Hepatocyte (in vitro differentiated cells): ENCODE data around the gene VOPP1. TPM values are rescaled to one million over a fixed set of nuclear protein-coding genes. Genes with fewer than 3 reads are reported as not detected.

Experiments used
- DNase-seq: peaks from one replicate; pipeline ENCODE4 v3.0.0-alpha.2; 2016; ENCODE audit warnings: low spot score
- H2AFZ ChIP-seq: fragments of 200-600 bp; sonication (generic); 2 replicates; pipeline ENCODE4 v1.6.0; 2016; ENCODE audit warnings: antibody characterized with exemption, mild to moderate bottlenecking
- H3K27ac ChIP-seq: fragments of 200-600 bp; sonication (generic); 2 replicates; pipeline ENCODE4 v1.5.1; 2016; ENCODE audit warnings: mild to moderate bottlenecking
- H3K27me3 ChIP-seq: fragments of 200-600 bp; sonication (generic); 2 replicates; pipeline ENCODE4 v1.6.1; 2016
- H3K36me3 ChIP-seq: fragments of 200-600 bp; sonication (generic); replicated peaks from 2 replicates; pipeline ENCODE4 v1.5.1; 2016; ENCODE audit warnings: low read depth; ENCODE audit not compliant: insufficient read depth
- H3K4me1 ChIP-seq: fragments of 200-600 bp; sonication (generic); 2 replicates; pipeline ENCODE4 v1.5.1; 2016; ENCODE audit warnings: mild to moderate bottlenecking, moderate library complexity; ENCODE audit not compliant: insufficient read depth
- H3K4me2 ChIP-seq: fragments of 200-600 bp; sonication (generic); 2 replicates; pipeline ENCODE4 v1.6.0; 2016
- H3K4me3 ChIP-seq: fragments of 200-600 bp; sonication (generic); 2 replicates; pipeline ENCODE4 v1.5.1; 2016; ENCODE audit warnings: mild to moderate bottlenecking
- H3K79me2 ChIP-seq: fragments of 200-600 bp; sonication (generic); 2 replicates; pipeline ENCODE4 v1.6.0; 2017; ENCODE audit warnings: mild to moderate bottlenecking
- H3K9me2 ChIP-seq: fragments of 200-600 bp; sonication (generic); replicated peaks from 2 replicates; pipeline ENCODE4 v1.6.0; 2017; ENCODE audit warnings: mild to moderate bottlenecking; ENCODE audit not compliant: insufficient read depth
- H3K9me3 ChIP-seq: fragments of 200-600 bp; sonication (generic); 2 replicates; pipeline ENCODE4 v1.5.1; 2016; ENCODE audit warnings: low read depth, mild to moderate bottlenecking
- H4K20me1 ChIP-seq: fragments of 200-600 bp; sonication (generic); 2 replicates; pipeline ENCODE4 v1.6.0; 2016; ENCODE audit warnings: mild to moderate bottlenecking; ENCODE audit not compliant: insufficient read depth, poor library complexity, severe bottlenecking
- EZH2 ChIP-seq: fragments of 200-600 bp; sonication (generic); IDR thresholded peaks from 2 replicates; pipeline ENCODE4 v1.6.1; 2016; ENCODE audit warnings: antibody characterized with exemption, mild to moderate bottlenecking, borderline replicate concordance
- EZH2phosphoT487 ChIP-seq: fragments of 200-600 bp; sonication (generic); IDR thresholded peaks from one replicate; pipeline ENCODE4 v1.6.1; 2018; ENCODE audit warnings: antibody characterized with exemption, mild to moderate bottlenecking, low read depth, moderate library complexity; ENCODE audit not compliant: unreplicated experiment, severe bottlenecking
- WGBS: methylation state at CpG from one replicate; pipeline ENCODE4 v1.1.6; 2016; ENCODE audit warnings: low lambda C conversion rate; ENCODE audit errors: missing lambda C conversion rate; 5-methylcytosine and 5-hydroxymethylcytosine counted together
- polyA plus RNA-seq: library from polyadenylated mRNA; unstranded; fragments of >200 nt; fragmentation: Nextera tagmentation; extraction: Ambion mirVana; gene quantifications from 2 replicates; pipeline ENCODE4 v1.2.1, GENCODE V29; 2016
- total RNA-seq: library from RNA; depleted of rRNA; stranded (reverse); fragments of >200 nt; gene quantifications from 2 replicates; pipeline ENCODE4 v1.2.3, GENCODE V29; 2014
- TF ChIP-seq, protein P1 (sequence below): fragments of 200-600 bp; sonication (generic); IDR thresholded peaks from 2 replicates; pipeline ENCODE4 v1.5.1; 2016; ENCODE audit warnings: antibody characterized with exemption, mild to moderate bottlenecking; ENCODE audit not compliant: poor library complexity

The VOPP1 gene
- total and polyA plus RNA-seq, 2 experiments from 2014 or later = 6.5 to 25.3 TPM

DNA sequence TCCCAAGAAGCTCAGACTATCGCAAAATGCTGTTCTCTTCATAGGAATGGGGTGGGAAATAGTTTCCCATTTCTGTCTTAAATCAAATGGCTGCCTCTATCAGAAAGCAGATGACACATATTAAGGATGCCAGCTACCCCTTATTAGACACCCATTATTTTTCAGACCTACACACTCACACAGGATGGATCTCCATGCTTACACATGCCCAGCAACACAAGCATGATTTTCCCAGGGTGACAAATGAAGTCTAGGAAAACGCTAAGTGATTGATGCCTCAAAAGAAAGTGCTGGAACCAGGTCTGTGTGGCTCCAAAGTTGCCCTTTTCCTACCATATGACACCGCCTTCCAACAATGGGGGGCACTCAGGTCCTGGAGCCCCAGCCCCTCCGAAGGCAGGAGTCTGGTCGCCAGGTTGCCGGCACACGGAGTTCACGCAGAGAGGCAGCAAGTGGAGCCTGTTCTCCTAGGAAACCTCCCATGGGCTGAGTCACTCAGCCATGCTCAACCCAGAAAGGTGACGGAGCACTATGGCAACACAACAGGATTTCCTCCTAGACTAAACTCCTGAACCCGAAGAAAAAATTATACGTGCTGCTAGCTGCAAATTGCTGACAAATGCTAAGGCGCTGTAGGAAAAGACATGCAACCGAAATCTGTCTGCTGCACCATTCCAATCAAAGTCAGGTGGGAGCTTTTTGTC lies 19.8 kb downstream of the VOPP1 start:
- H3K4me3 ChIP-seq = no peak overlapping the region
- H3K27me3 ChIP-seq = no peaks in the 10 kb centered on the region
- peaks cover 55% of the 10 kb centered on the region for H3K79me2 ChIP-seq
- no peaks in the 10 kb centered on the region for H4K20me1 ChIP-seq
- WGBS = 70% methylated on average over 13 of the region's 13 CpGs
- H2AFZ ChIP-seq = no peak overlapping the region
- H3K4me2 ChIP-seq = no peak overlapping the region
- TF ChIP-seq EZH2 (no peak), EZH2phosphoT487 (no peak)
- TF ChIP-seq, protein P1, sequence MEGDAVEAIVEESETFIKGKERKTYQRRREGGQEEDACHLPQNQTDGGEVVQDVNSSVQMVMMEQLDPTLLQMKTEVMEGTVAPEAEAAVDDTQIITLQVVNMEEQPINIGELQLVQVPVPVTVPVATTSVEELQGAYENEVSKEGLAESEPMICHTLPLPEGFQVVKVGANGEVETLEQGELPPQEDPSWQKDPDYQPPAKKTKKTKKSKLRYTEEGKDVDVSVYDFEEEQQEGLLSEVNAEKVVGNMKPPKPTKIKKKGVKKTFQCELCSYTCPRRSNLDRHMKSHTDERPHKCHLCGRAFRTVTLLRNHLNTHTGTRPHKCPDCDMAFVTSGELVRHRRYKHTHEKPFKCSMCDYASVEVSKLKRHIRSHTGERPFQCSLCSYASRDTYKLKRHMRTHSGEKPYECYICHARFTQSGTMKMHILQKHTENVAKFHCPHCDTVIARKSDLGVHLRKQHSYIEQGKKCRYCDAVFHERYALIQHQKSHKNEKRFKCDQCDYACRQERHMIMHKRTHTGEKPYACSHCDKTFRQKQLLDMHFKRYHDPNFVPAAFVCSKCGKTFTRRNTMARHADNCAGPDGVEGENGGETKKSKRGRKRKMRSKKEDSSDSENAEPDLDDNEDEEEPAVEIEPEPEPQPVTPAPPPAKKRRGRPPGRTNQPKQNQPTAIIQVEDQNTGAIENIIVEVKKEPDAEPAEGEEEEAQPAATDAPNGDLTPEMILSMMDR = no peak
- H3K27ac ChIP-seq = no peak overlapping the region
- peak; percentile 56 for DNase-seq
- H3K9me2 ChIP-seq = no peaks in the 10 kb centered on the region
- no peaks in the 10 kb centered on the region for H3K36me3 ChIP-seq
- H3K4me1 ChIP-seq = no peaks in the 10 kb centered on the region
- no peaks in the 10 kb centered on the region for H3K9me3 ChIP-seq

DNA sequence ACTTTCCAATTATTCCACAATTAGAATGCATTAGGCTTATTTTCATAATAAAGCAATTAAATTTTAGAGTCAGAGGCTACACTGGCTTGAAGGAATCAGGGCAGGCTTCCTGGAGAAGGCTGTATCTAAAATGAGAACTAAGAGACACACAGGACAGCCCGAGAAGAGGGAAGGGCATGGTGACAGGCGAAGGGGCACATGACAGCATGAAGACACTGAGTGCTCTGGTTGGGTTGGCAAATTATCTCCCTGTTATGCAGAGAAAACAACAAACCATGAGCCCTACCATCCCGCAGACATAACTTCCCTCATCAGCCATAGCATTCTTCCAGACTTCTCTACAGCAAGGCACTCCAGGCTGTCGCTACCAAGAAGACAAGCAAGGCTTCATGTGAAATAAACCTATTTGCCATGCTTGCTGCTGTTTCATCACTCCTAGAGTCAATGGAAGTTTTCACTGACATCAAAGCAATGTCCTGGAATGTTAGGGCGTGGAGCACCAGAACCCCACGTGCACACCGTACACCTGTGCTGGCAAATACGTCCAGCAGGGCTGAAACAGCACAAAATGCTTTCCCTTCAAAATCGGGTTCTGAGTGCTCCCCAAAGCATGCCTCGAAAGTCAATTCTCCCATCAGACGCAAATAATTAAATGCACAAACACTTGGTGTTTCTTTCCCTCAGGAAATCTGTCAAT lies 21.3 kb downstream of the VOPP1 start:
- Histone ChIP-seq H3K4me3 (no peak overlapping the region), H3K9me3 (no peaks in the 10 kb centered on the region), H3K79me2 (peaks cover 55% of the 10 kb centered on the region), H3K36me3 (no peaks in the 10 kb centered on the region), H3K27ac (no peak overlapping the region), H4K20me1 (no peaks in the 10 kb centered on the region), H3K4me2 (no peak overlapping the region), H3K27me3 (no peaks in the 10 kb centered on the region), H3K4me1 (no peaks in the 10 kb centered on the region), H3K9me2 (no peaks in the 10 kb centered on the region), H2AFZ (no peak overlapping the region)
- TF ChIP-seq EZH2phosphoT487 (no peak), EZH2 (no peak)
- TF ChIP-seq, protein P1 = no peak
- DNase-seq = peak; percentile 24
- 90% methylated on average over 11 of the region's 11 CpGs for WGBS

DNA sequence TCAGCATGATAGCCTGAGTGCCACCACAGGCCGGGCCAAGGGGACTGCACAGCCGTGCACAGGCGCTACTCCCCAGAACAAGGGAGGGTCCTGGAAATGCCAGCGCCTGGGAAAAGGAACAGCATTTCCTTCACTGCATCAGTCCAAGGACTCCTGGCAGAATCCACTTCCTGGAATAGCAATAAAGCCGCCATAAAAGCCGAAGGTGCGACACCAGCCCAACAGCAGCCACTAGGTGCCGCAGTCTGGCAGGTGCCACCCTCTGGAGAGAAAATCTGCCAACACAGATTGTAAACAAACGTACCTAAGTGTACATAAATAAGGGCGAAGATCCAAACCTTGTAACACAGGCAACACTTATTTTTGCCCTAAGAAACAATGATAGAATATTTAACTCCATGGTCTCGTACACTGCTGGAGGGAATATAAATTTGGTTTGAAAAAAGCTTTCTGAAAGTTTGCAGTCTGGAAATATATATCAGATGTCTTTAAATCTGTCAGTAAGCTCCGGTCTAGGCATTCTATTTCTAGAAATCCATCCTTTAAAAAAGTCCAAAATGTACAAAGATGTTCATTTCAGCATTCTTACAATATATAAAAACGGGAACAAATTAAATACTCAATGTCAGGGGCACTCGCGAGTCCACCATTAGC lies 22.2 kb downstream of the VOPP1 start:
- Histone ChIP-seq H2AFZ (no peak overlapping the region), H3K27ac (no peak overlapping the region), H3K36me3 (no peaks in the 10 kb centered on the region), H3K9me3 (no peaks in the 10 kb centered on the region), H3K4me3 (no peak overlapping the region), H3K27me3 (no peaks in the 10 kb centered on the region), H3K4me1 (no peaks in the 10 kb centered on the region), H4K20me1 (no peaks in the 10 kb centered on the region), H3K79me2 (peaks cover 54% of the 10 kb centered on the region), H3K4me2 (no peak overlapping the region), H3K9me2 (no peaks in the 10 kb centered on the region)
- no peak for DNase-seq
- 90% methylated on average over 15 of the region's 15 CpGs for WGBS
- TF ChIP-seq EZH2 = no peak
- TF ChIP-seq, protein P1 = no peak
- TF ChIP-seq EZH2phosphoT487 = no peak
